ENCODE data around the gene DHX30. TPM values are rescaled to one million over a fixed set of nuclear protein-coding genes. Genes with fewer than 3 reads are reported as not detected.
A peak's percentile ranks its signal among the peaks of the same experiment; 100 is the strongest.
"Not testable (repeated sequence)": the region's sequence is repeated elsewhere in the genome, so short reads cannot be mapped to it uniquely, and the experiment has no call there.

The DHX30 gene
- total RNA-seq, 1 donor from 2014 or later = 99.5 TPM

DNA sequence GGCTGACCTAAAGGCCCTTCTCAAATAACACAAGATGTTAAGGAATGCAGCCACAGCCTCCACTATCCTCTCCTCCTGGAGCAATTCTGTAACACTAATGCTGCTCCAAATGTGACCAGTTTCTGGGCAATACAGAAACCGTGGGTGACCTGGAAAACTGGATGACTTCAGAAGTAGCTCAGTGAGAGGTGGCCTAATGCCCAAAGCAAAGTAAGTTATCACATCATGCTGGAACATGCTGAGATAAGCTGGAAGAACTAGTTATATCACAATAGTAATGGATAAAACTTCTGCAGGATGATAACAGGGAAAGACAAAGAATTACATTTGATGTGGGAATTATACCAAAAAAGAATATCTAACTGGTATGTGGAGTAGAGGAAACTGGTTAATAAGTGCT lies 72.0 kb downstream of the DHX30 start:
- Mint-ChIP-seq H3K27ac (peak overlapping the region; percentile 56), H3K4me3 (peak overlapping the region; percentile 28), H3K36me3 (peaks cover 24% of the 10 kb centered on the region), H3K9me3 (no peaks in the 10 kb centered on the region), H3K4me1 (ENCODE audit: unreplicated experiment) (peaks cover 6% of the 10 kb centered on the region), H3K27me3 (no peaks in the 10 kb centered on the region)
- DNase-seq (ENCODE audit: extremely low spot score, unreplicated experiment) = no peak
- TF ChIP-seq, protein P1, sequence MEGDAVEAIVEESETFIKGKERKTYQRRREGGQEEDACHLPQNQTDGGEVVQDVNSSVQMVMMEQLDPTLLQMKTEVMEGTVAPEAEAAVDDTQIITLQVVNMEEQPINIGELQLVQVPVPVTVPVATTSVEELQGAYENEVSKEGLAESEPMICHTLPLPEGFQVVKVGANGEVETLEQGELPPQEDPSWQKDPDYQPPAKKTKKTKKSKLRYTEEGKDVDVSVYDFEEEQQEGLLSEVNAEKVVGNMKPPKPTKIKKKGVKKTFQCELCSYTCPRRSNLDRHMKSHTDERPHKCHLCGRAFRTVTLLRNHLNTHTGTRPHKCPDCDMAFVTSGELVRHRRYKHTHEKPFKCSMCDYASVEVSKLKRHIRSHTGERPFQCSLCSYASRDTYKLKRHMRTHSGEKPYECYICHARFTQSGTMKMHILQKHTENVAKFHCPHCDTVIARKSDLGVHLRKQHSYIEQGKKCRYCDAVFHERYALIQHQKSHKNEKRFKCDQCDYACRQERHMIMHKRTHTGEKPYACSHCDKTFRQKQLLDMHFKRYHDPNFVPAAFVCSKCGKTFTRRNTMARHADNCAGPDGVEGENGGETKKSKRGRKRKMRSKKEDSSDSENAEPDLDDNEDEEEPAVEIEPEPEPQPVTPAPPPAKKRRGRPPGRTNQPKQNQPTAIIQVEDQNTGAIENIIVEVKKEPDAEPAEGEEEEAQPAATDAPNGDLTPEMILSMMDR (conservative IDR thresholded peaks at IDR 0.05) = no peak

DNA sequence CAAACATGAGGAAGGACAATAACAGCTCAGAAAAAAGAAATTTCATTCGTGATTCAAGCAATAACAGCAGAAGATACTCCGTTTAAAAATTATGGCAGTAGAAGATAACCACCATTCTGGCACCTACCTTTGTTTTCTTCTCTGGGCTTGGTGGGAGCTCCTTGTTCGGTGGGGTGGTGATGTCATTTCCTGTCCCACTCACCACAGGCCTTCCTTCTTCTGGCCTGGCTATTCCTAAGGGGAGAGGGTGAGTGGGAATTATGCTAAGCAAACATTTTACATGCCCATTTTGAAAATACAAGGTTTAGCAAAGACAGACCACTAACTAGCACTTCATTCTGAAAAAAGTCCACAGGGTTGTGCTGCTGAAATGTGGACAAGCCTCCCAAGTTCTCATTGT lies 74.4 kb downstream of the DHX30 start:
- Mint-ChIP-seq H3K9me3 (no peaks in the 10 kb centered on the region), H3K27me3 (no peaks in the 10 kb centered on the region), H3K36me3 (peaks cover 15% of the 10 kb centered on the region), H3K4me1 (ENCODE audit: unreplicated experiment) (peaks cover 6% of the 10 kb centered on the region), H3K27ac (peak overlapping the region; percentile 27), H3K4me3 (no peak overlapping the region)
- TF ChIP-seq, protein P1 (conservative IDR thresholded peaks at IDR 0.05) = no peak
- DNase-seq (ENCODE audit: extremely low spot score, unreplicated experiment) = no peak

DNA sequence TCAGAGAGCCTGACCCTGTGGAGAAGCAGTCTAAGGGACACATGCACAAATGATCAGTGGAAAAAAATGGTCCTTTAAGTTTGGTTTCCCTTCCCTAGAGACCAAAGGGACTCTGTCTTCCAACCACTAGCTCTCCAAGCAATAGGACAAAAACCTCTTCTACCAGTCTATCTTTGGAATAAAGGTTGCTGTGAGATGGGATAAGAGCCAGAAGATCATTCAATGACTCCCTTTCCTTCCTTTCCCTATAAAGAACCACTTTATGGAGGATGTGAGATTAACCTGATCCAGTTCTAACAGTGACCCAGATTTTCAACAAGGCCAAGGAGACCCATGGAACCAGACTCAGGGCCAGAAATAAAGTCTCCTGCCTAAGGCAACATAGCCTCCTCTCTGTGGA lies 74.8 kb downstream of the DHX30 start:
- peak overlapping the region; percentile 9 for H3K27ac Mint-ChIP-seq
- no peaks in the 10 kb centered on the region for H3K27me3 Mint-ChIP-seq
- H3K36me3 Mint-ChIP-seq = peaks cover 15% of the 10 kb centered on the region
- H3K4me3 Mint-ChIP-seq = no peak overlapping the region
- H3K9me3 Mint-ChIP-seq = no peaks in the 10 kb centered on the region
- DNase-seq (ENCODE audit: extremely low spot score, unreplicated experiment) = no peak
- TF ChIP-seq, protein P1 (conservative IDR thresholded peaks at IDR 0.05) = no peak
- peaks cover 6% of the 10 kb centered on the region for H3K4me1 Mint-ChIP-seq (ENCODE audit: unreplicated experiment)

DNA sequence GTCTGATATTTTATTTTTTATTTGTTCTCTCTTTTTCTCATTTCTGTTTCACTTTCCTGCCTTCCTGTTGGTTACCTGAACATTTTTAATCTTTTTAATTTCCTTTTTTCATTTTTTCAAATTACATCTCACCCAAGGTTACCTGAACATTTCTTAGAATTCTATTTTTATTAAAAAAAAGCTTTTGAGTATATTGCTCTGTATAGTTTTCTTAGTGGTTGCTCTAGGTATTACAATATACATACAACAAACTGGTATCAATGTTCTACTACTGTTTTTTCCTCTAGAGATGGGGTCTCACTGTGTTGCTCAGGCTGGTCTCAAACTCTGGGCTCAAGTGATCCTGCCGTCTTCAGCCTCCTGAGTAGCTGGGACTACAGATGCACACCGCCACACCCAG lies 79.4 kb downstream of the DHX30 start:
- no peak overlapping the region for H3K27ac Mint-ChIP-seq
- H3K27me3 Mint-ChIP-seq = no peaks in the 10 kb centered on the region
- no peaks in the 10 kb centered on the region for H3K9me3 Mint-ChIP-seq
- DNase-seq (ENCODE audit: extremely low spot score, unreplicated experiment) = no peak
- no peak overlapping the region for H3K4me3 Mint-ChIP-seq
- H3K4me1 Mint-ChIP-seq (ENCODE audit: unreplicated experiment) = no peaks in the 10 kb centered on the region
- peaks cover 30% of the 10 kb centered on the region for H3K36me3 Mint-ChIP-seq
- TF ChIP-seq, protein P1 (conservative IDR thresholded peaks at IDR 0.05) = peak; percentile 70

DNA sequence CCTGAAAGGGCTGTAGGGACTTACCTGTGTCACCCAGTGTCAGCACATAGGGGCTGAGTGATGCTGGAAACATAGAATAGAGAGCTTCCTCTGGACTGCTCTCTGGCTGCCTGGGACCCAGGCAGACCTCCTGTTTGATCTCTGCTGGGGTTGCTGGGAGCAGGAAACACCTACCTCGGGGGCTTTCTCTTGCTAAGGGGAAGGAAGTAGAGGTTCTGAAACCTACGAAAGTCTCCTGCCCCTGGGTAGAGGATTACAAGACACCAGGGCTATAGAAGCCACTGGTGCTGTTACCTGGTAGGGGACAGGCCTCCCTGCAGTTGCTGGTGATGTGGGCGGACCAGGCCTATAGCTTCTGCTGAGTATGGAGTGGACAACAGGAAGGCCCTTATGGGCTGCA lies 81.7 kb downstream of the DHX30 start:
- DNase-seq (ENCODE audit: extremely low spot score, unreplicated experiment) = no peak
- peaks cover 43% of the 10 kb centered on the region for H3K36me3 Mint-ChIP-seq
- no peak overlapping the region for H3K4me3 Mint-ChIP-seq
- TF ChIP-seq, protein P1 (conservative IDR thresholded peaks at IDR 0.05) = no peak
- H3K9me3 Mint-ChIP-seq = no peaks in the 10 kb centered on the region
- no peak overlapping the region for H3K27ac Mint-ChIP-seq
- H3K4me1 Mint-ChIP-seq (ENCODE audit: unreplicated experiment) = peaks cover 3% of the 10 kb centered on the region
- H3K27me3 Mint-ChIP-seq = no peaks in the 10 kb centered on the region

DNA sequence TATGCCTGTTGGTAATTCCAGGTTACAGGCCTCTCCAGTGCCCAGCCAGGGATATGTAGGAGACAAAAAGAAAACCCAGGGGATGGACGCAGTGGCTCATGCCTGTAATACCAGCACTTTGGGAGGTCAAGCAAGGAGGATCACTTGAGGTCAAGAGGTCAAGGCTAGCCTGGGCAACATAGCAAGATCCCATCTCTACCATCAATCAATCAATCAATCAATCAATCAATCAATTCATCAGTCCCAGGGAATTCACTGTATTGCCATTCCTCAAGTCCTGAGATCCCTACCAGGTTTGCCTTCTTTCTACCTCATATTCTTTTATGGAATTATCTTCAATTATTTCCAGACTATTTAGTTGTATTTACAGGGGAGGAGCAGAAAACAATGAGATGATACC lies 82.2 kb downstream of the DHX30 start:
- H3K9me3 Mint-ChIP-seq = no peaks in the 10 kb centered on the region
- H3K27ac Mint-ChIP-seq = no peak overlapping the region
- no peak overlapping the region for H3K4me3 Mint-ChIP-seq
- DNase-seq (ENCODE audit: extremely low spot score, unreplicated experiment) = no peak
- H3K27me3 Mint-ChIP-seq = no peaks in the 10 kb centered on the region
- peaks cover 43% of the 10 kb centered on the region for H3K36me3 Mint-ChIP-seq
- H3K4me1 Mint-ChIP-seq (ENCODE audit: unreplicated experiment) = peaks cover 6% of the 10 kb centered on the region
- TF ChIP-seq, protein P1 (conservative IDR thresholded peaks at IDR 0.05) = no peak

DNA sequence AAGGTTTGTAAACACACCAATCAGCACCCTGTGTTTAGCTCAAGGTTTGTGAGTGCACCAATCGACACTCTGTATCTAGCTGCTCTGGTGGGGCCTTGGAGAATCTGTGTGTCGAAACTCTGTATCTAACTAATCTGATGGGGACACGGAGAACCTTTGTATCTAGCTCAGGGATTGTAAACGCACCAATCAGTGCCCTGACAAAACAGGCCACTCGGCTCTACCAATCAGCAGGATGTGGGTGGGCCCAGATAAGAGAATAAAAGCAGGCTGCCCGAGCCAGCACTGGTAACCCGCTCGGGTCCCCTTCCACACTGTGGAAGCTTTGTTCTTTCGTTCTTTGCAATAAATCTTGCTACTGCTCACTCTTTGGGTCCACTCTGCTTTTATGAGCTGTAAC lies 85.1 kb downstream of the DHX30 start:
- not testable (repeated sequence) for H3K9me3 Mint-ChIP-seq; H3K27me3 Mint-ChIP-seq; H3K27ac Mint-ChIP-seq; DNase-seq (ENCODE audit: extremely low spot score, unreplicated experiment); H3K4me3 Mint-ChIP-seq
- H3K4me1 Mint-ChIP-seq (ENCODE audit: unreplicated experiment) = peaks cover 32% of the 10 kb centered on the region
- H3K36me3 Mint-ChIP-seq = peaks cover 39% of the 10 kb centered on the region
